NCI-H2081 treated with DMSO at 0.1 percent for 48 hours (cell line): ENCODE results near the gene CDH11.

Source experiments
- DNase-seq: peaks from one replicate; lab custom pipeline; 2025; lab: John Stamatoyannopoulos, UW

The CDH11 gene

DNA sequence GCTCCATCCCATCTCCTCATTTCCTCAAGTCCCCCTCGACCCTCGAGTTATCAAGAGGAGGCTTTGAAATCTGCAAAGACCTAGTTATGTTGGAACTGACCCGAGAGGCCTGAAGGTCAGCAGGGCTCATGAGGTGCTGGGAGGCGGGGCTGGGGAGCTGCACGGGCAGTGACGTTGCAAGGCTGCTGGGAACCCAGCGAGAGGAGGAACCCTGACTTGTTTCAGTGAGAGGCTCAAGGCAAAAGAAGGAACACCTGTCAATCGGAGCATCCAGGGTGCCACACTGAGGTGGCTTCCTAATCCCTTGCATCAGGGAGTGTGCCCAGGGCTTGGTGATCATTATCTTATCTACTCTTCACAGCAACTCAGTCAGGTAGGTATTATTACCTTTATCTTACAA lies 86.9 kb downstream of the CDH11 start:
- no peak for DNase-seq

DNA sequence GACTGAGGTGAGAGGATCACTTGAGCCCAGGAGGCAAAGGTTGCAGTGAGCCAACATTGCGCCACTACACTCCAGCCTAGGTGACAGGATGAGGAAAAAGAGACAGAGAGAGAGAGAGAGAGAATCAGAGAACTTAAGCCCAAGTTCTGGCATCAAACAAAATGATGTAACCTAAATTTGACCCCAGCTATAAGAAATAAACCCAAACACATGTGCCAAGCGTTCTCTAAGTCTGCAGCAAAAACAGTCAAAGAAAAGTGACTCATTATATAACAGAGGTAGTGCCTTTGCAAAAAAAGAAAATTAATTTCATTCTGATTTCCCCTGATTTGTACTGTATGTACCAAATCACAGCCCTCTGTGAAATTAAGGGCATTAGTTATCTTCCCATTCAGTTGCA lies 89.5 kb downstream of the CDH11 start:
- no peak for DNase-seq

DNA sequence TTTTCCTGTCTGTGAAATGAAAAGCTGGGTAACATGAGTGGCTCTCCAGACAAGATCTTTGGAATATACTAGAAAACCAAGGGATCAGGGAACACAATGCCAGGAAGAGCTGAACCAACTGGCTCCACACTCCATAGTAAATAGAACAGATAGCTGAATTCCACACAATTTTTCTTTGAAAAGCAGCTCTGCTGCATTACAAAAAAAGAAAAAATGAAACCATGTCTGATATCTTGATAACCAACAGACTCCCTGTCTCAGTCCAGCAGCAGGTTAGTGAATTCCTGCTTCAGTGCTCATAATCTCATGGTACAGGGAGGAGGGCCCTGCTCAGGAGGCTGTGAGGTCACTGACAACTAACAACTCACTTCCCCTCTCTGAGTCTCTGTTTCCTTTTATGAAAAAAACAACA lies 97.1 kb downstream of the CDH11 start:
- DNase-seq, result no peak

DNA sequence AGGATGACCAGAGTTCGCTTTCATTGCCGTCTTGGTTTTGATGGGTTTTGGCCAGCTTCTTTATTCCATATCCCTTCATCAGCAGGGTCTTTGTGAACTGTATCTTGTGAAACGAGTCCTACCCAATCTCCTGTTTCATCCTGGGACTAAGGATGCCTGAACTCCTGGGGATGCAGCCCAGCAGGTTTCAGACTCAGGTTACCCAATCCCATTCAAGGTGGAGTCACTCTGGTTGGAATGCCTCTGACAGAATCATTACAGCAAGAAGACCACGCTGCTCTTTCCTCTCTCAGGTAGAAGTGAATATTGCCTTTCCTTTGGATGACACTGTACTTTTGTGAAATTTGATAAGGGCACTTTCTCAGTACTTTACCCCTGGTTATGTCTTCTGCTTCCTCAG lies 98.1 kb downstream of the CDH11 start:
- no peak for DNase-seq

DNA sequence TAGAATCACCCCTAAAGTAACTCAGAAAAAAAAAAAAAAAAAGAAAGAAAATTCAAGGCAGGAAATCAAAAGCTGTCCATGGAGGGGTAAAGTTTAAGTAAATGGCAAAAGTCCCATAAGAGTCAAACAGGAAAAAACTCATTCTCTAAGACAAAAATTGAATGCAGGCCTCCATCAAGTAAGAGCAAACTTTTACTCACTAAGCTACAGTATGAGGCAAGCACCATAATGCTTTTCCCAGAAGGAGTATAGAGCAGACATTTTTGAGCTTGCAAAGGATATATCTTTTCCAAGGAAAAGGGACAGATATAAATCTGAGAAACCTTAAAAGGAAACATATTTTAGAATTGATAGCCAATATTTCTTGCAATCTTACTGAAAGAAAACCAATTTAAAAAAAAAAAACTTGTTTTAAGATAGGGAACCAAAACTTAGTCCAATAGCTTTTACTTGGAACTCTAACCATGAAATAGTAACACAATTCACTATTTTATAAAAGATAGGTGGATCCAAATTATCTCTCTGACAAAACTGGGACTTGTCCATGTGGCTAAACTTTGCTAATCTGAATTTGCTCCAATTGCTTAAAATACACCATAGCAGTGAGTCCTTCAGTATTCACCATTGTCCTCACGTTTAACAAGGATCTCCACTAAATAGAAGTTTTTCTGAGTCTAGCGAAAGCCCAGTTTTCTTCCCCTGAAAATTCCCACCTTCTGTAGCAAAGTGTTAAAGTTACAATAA lies 99.8 kb downstream of the CDH11 start:
- no peak for DNase-seq

DNA sequence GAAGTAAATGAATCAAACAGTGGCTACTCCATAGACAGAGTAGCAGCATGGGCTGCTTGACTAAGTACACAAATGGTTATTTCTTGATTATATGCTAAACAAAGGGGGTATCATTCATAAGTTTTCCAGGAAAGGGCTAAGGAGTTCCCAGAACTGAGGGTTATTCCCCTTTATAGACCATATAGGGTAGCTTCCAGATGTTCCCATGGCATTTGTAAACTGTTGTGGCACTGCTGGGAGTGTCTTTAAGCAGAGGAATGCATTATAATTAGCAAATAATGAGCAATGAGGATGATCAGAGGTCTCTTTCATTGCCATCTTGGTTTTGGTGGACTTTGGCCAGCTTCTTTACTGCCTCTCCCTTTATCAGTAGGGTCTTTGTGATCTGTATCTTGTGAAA lies 105.1 kb downstream of the CDH11 start:
- no peak for DNase-seq

DNA sequence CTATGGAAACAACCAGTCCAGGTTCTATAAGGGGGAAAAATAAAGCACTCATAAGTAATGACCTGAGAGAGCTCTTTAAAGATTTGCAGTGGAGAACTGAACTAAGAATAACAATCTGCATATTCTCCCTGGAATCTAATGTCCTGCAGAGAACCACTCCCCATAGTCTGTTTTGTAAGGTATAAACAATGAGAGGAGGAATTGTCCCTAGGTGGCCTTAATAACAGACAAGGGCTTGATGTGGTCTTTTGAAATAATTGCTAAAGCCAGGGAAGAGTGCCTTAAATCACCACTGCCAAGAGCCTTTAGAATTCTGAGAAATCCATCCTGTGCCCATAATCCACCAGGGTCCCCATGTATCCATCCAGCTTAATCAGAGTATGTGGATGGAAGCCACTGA lies 106.3 kb downstream of the CDH11 start:
- DNase-seq, result no peak

DNA sequence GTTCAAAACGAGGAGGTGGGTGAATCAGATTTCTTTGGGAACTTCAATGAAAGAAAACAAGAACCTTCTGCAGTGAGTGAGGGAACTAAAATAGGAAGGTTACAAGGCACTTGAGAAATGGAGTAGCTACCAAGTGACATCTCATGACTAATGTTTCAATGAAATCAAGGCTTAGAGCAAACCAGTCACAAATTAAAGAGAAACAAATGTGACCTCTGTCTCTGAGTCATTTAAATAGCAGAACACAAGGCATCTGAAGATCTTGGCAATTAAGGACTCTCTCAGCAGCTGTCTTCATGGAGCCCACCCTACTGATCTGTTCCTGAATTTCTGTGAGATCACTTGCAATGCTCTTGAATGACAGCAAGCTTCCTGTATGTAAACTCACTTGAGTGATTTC lies 109.5 kb downstream of the CDH11 start:
- DNase-seq, result no peak

DNA sequence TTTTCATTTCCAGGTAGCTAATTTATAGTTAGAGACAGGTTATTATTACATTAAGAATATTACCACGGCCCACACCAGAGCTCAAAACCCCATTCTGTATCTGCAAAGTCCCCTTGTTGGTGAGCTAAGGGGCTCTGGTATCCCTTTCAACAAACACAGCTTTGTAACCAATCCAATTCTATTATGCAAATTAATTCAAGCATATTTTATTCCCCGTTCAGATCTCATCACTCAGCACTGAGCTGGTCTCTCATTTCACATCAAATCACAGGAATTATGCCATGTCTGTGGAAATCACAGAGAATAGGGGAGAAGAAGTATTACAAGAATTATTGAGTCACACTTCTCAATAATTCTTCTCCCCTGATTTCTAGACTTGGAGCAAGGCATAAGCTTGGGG lies 111.7 kb downstream of the CDH11 start:
- DNase-seq, result no peak

DNA sequence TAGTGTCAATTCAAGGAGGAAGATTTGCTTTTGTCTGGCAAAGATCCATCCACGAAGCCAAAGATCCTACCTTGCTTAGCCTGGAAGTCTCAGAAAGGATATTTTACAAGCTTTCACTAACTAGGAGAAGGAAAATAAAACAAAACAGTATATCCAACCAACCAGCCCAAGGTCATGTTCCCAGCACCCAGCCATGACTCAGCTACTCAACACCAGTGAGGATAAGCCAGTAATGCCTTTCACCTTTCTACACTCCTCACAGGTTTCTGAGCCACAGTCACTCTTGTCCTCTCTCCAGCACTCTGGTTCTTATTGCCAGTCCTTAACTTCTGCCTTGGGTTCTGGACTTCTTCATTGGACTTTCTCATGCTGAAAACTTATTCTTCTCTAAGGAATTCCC lies 116.2 kb downstream of the CDH11 start:
- DNase-seq, result no peak

DNA sequence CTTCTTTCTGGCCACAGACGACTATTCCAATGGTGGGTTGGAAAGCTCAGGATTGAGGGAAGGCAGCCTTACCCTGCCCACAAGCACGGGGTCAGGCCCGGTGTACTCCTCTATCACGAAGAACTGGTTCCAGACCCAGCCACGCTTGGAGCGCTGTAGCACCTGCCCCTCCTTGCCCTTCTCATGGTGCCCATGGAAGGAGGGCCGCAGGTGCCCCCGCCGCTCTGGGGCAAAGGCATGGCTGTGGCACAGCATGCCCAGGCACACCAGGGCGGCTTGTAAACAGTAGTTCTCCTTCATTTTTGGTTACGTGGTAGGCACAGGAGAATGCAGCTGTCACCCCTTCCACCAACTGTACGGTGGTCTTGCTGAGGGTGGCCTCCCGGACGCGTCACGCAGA lies 117.3 kb downstream of the CDH11 start:
- DNase-seq, result no peak

DNA sequence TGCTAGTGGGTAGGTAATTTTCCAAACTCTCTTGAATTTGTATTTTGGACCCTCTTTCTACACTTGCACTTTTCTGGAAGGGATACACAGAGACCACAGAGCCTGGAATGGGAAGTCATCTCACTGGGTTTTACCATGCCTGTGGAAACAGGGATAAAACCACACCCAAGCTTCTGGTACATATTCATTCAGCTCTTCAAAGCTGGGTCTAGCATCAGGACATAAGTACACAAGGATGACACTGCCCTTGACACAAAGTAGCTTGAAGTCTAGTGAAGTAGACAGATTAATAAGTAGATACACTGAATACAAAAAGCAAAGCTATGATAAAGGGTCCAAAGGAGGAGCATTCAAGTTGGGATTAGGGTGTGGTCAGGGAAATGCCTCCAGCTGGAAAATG lies 118.2 kb downstream of the CDH11 start:
- DNase-seq, result no peak

DNA sequence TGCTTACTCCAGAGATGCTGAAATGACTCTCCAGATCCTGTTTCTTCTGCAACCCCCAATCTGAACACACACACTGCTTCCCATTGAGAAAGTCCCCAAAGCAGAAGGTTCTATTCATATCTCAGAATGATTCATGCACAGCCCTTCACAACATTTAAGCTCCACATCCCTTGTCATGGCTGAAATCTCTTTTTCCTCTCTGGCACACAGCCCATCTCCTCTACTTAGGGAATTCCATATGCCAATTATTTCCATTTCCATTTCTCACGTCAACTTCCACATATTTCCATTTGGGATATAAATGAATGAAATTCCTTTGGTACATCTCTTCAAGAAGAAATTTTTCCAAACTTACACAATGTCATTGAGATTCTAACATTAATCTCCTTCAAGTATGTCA lies 119.6 kb downstream of the CDH11 start:
- no peak for DNase-seq

DNA sequence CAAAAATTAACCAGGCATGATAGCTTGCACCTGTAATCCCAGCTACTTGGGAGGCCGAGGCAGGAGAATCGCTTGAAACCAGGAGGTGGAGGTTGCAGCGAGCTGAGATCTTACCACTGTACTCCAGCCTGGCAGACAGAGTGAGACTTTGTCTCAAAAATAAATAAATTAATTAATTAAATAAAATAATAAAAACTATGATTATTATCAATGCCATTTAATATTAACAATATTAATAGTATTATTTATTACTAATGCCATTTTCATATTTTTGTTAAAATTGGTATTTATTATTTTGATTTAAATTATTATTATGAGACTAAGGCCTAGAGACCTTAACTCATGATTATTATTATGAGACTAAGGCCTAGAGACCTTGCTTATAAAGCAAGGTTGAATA lies 121.2 kb downstream of the CDH11 start:
- DNase-seq, result no peak

DNA sequence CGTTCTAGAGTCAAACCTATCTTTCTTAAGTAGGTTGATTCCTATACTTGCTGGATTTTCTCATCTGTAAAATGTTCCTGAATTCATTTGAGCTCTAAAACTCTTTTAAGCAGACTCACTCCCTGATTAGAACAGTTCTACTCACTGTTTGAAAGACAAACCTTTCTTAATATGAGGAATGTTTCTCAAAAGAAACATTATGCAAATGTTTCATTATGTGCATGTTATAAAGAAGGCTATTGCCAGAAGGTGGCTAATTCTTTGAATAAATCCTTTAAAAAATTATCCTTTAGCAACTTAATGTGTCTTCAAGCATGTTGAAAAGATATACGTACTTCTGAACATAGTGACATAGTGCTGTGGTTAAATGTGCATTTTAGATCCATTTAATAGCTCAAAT lies 124.1 kb downstream of the CDH11 start:
- DNase-seq, result no peak

DNA sequence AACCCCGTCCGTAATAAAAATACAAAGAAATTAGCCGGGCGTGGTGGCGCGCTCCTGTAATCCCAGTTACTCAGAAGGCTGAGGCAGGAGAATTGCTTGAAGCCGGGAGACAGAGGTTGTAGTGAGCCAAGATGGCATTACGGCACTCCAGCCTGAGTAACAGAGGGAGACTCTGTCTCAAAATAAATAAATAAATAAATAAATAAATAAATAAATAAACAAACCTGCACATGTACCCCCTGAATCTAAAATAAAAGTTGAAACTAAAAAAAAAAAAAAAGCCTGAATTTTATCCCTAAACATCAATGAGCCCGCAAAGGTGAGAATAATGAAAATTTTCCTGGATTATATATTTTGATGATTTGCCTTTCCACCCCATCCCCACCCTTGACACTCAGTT lies 124.7 kb downstream of the CDH11 start:
- no peak for DNase-seq

DNA sequence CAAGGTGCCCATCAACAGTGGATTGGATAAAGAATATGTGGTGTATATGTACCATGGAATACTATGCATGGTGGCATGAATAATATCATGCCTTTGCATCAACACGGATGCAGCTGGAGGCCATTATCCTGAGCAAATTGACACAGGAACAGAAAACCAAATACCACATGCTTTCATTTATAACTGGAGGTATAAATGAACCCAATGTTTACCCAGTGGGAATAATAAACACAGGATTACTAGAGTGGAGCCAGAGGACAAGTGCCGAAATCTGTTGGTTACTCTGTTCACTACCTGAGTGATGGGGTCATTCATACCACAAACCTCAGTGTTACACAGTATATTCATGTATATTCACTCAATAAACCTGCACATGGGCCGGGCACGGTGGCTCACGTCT lies 125.2 kb downstream of the CDH11 start:
- no peak for DNase-seq

DNA sequence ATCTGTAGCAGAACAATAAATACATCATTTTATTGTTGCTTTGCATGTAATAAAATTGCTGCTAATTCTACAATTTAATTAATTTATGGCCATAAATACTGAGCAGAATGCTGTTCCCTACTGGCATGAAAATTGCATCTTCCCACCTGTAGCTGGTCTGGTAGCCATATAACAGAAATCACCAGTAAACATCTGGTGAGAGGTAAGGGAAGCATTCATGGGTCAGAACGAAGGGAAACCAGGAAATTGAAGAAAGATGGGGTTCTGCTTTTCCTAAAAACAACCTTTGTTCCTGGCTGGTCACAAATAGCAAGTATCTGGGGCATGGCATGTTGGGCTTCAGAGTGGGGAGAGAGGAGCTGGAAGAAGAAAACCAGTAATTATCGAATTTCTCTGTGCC lies 128.4 kb downstream of the CDH11 start:
- DNase-seq, result no peak

DNA sequence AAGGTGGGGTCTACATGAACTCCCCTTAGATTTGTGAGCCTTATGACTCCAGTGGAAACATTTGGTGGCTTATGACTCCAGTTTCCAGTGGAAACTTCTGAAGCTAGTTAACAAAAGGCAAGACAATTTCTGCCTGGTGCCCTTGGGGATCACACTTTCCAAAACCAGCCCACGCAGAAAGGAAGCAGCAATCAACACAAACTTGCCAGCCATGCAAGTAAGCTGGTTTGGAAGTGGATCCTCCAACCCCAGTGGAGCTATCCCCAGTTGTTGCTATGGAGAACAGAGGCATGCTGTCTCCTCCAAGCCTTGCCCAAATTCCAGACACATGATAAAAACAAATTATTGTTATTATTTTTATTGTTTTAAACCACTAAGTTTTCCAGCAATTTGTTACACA lies 130.9 kb downstream of the CDH11 start:
- DNase-seq, result no peak

DNA sequence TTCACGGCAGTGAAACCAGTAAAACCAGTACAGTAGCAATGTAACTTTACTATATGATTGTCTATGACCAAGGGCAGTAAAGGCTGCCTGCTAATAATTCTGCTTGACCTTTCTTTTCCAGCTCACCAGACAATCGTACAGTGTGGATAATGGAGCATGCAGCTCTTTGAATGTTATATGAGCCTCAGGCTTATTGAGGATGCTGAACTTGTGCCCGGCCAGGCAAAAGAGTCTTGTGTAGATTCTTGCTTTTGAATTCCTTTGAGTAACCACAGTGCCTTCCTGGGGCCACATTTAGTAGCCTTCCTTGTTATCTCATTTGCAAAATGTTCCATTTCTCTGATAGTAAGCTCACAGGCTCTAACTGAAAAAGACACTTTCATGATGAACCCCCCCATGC lies 131.8 kb downstream of the CDH11 start:
- DNase-seq, result no peak

DNA sequence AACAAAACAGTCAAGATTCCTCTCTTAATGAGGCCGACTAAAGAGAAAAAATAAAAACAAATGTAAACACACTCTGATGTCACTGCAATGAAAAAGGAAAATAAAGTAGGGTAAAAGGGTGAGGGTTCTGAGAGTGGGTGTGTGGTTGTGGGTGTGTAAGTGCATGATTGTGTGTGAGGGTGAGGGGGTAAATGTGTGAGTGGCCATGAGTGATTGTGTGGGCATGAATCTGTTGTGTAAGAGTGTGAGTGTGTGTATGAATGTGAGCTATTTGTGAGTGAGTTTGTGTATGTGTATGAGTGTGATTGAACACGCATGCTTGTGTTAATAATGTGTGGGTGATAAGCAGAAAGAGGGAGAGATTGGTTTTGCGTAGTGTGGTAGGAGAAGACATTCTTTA lies 132.8 kb downstream of the CDH11 start:
- DNase-seq, result no peak

DNA sequence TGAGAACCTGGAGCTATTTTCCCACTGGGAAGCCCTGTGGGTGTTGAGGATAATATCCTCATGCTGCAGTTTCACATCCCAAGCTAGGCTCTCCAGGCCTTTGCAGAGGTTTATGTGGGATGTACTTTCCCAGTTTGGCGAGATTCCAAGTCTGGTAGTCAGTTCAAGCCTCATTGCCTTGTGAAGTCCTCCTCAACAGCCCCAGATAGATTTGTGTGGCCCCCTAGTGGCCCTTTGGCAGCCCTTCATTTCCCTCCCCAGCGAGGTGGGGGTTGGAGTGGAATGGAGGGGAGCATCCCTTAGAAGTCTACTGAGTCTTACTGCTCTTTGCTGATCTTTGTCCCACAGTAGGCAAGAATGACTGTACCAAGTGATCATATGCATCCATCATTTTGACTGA lies 137.9 kb downstream of the CDH11 start:
- DNase-seq, result no peak

DNA sequence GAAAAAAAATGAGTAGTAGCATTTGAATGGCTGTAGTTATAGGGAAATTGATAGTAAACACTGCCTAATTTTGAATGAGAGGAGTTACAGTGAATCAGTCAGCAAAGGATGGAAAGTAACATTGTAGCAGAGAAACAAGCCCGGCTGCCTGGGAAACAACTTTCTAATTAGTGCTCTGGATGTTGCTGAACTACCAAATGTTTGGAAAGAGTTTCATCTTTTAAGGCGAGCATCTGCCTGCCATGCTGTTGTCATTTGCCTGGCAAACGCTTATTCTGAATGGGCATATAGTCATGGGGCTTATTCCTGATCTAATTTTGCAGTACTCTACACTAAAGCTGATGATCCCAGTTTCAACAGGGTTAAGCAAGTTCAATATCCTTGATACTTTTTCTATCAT lies 138.6 kb downstream of the CDH11 start:
- no peak for DNase-seq

DNA sequence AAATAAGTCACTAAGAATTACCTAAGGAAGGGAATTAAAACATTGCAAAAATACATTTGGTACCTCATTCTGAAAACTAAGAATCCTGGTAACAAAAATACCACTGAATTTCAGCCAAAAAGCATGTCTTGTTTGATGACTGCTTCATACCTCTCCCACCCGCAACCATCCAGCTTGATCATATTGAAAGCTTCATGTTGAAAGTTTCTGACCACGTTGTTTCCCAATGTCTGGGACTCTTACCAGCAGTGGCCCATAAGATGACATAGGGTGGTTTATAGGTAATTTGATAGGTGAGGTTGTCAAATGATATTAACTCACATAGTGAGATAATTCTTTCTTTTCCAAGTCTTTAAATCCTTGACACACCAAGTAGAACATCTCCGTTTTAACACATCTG lies 139.3 kb downstream of the CDH11 start:
- DNase-seq, result no peak
